GM21447 (cell line): ENCODE data around the gene OR2W3.

Source experiments
- ATAC-seq: cut with Tn5 transposase; IDR thresholded peaks from one replicate; pipeline ENCODE4 v1.9.1; 2021; ENCODE audit not compliant: unreplicated experiment

Gene OR2W3

GRCh38 chr1:247895163-247895637 is at the start of gene OR2W3:
TSS of gene OR2W3 (plus strand) at chr1:247895587. CDS start at chr1:247895587, 0 bp downstream.
- no peak for ATAC-seq

GRCh38 chr1:247845693-247846017 is 49.7 kb upstream of the OR2W3 start:
- ATAC-seq = no peak

- ATAC-seq = no peak
Observed at GRCh38 chr1:247848346-247848745, 47.0 kb upstream of the OR2W3 start.

- ATAC-seq = no peak
Observed at GRCh38 chr1:247849616-247850015, 45.8 kb upstream of the OR2W3 start.

GRCh38 chr1:247854899-247855545 is 40.4 kb upstream of the OR2W3 start:
- ATAC-seq = no peak

GRCh38 chr1:247855911-247856310 is 39.5 kb upstream of the OR2W3 start:
- ATAC-seq = no peak

- peak; percentile 55 for ATAC-seq
Observed at GRCh38 chr1:247857069-247857984, 38.1 kb upstream of the OR2W3 start, which contains the start of gene TRIM58. TSS of gene TRIM58 (plus strand) at chr1:247857187. CDS start at chr1:247857247, 60 bp downstream.

GRCh38 chr1:247857985-247858619 is 37.3 kb upstream of the OR2W3 start:
- ATAC-seq = no peak

GRCh38 chr1:247862756-247863155 is 32.6 kb upstream of the OR2W3 start:
- no peak for ATAC-seq

- no peak for ATAC-seq
Observed at GRCh38 chr1:247864644-247865043, 30.7 kb upstream of the OR2W3 start.

GRCh38 chr1:247865416-247865815 is 30.0 kb upstream of the OR2W3 start:
- no peak for ATAC-seq

- no peak for ATAC-seq
Observed at GRCh38 chr1:247883346-247883745, 12.0 kb upstream of the OR2W3 start.

GRCh38 chr1:247884797-247885413 is 10.5 kb upstream of the OR2W3 start:
- ATAC-seq = no peak

GRCh38 chr1:247895976-247896375 is 589 bp downstream of the OR2W3 start:
- ATAC-seq = no peak

GRCh38 chr1:247904122-247904521 is 8.7 kb downstream of the OR2W3 start:
- no peak for ATAC-seq

GRCh38 chr1:247905181-247905580 is 9.8 kb downstream of the OR2W3 start:
- no peak for ATAC-seq

- ATAC-seq = no peak
Observed at GRCh38 chr1:247905910-247906503, 10.6 kb downstream of the OR2W3 start.

GRCh38 chr1:247906504-247907047 is 11.2 kb downstream of the OR2W3 start:
- ATAC-seq = no peak

- no peak for ATAC-seq
Observed at GRCh38 chr1:247908766-247909165, 13.4 kb downstream of the OR2W3 start.

GRCh38 chr1:247913786-247914185 is 18.4 kb downstream of the OR2W3 start:
- ATAC-seq = no peak
